SKM-1 treated with dmso at 0.1 percent for 144 hours (cell line): ENCODE results near the gene SLC17A5.
"Not testable (repeated sequence)": the region's sequence is repeated elsewhere in the genome, so short reads cannot be mapped to it uniquely, and the experiment has no call there.

Experiments used
- DNase-seq: peaks from one replicate; lab custom pipeline; 2025; ENCODE audit not compliant: unreplicated experiment; lab: John Stamatoyannopoulos, UW

SLC17A5 gene

DNA sequence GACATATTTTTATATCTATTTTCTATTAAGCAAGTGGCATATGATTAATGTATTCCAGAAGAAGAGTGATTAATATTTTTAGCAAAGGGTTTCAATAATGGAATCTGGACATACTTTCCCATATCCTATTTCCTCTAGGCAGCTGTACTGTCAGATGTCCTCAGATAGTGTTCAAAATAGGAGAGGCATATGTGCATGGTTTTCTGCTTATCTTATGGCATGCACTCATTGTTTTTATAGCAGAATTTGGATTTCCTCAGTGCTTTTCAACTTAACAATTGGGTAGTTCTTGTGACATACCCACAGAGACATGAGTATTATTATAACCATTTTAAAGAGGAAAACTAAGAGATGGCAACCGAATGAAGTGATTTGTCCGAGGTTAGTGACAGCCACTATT lies 12.6 kb upstream of the SLC17A5 start:
- DNase-seq, result no peak

- no peak for DNase-seq
These were observed 12.0 kb upstream of the SLC17A5 start for GRCh38 chr6:73665686-73666319.

DNA sequence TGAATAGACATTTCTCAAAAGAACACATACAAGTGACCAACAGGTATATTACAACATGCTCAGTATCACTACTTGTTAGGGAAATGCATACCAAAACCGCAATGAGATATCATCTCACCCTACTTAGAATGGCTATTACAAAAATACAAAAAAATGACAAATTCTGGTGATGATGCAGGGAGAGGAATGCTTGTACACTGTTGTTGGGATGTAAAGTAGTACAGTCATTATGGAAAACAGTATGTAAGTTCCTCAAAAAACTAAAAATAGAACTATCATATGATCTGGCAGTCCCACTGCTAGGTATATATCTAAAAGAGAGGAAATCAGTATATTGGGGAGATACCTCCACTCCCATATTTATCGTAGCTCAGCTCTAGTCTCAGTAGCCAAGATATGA lies 10.9 kb upstream of the SLC17A5 start:
- DNase-seq, result no peak

GRCh38 chr6:73657201-73657600 lies 3.4 kb upstream of the SLC17A5 start:
- no peak for DNase-seq

DNA sequence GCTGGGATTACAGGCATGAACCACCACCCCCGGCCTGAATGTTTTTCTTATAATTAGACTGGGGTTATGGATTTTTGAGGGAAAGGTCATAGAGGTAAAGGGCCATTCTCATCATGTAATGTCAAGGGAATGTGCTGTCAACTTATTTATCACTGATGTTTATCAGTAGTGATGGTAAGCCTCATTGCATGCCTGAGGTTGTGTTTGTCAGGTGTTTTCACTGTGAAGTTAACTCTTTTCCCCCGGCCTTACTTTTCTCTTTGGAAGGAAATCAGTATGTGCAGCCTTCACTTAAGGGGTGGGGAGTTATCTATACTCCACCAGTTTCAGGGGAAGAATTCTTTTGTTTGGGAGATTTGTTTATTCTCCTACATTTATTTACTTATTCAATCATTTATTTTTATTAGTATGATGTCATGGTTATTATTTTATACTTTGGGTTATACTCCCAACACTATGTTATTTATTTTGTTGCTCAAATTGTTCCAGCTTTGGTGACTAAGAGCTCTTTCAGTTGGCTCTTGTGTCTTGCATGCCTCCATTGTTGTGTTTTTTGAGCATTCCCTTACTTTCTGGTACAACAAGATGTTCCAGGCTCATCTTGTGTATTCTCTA lies 2.8 kb upstream of the SLC17A5 start:
- no peak for DNase-seq

- no peak for DNase-seq
These were observed 1.6 kb upstream of the SLC17A5 start for GRCh38 chr6:73655341-73655917.

DNA sequence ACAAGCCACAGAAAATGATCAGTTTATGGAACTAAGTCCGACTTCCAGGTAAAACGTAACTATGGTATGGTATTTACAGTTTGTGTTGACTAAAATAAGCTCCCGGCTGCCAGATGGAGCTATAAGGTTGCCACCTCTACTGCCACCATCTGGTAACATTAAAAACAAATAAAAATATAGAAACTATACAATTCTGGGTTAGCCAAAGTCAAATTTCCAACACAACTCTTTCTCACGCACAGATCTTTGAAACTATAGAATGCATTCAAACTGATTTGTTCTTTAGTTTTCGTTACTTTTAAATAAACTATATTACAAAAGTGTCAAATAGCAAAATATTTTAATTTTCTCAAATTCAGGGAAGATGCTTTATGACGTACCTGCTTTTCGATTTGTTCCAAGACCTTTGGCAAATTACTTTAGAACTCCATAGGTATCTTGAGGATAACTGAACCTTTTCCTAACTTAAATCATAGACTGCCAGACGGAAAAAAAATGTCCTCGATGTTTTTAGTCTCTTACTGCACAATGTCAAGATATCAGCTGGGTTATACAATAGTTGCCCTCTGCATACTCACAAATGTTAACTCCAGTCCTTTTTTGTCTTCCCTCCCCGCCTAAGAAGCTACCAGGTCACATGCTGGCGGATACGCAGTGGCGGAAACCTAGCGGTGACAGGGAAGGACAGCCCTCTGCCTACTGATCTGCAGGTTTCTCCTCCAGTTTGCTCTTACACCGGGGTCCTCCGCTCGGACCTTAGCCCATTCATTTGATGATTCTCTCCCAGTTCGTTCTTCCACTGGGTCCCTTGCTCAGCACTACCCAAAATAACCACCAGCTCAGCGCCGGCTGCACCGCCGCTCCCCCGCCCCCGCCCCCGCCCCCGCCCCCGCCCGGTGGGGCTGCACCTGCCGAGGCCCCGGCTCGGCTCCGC lies 888 bp downstream of the SLC17A5 start:
- DNase-seq, result peak; percentile 70

GRCh38 chr6:73649783-73650182 lies 4.0 kb downstream of the SLC17A5 start:
- no peak for DNase-seq

DNA sequence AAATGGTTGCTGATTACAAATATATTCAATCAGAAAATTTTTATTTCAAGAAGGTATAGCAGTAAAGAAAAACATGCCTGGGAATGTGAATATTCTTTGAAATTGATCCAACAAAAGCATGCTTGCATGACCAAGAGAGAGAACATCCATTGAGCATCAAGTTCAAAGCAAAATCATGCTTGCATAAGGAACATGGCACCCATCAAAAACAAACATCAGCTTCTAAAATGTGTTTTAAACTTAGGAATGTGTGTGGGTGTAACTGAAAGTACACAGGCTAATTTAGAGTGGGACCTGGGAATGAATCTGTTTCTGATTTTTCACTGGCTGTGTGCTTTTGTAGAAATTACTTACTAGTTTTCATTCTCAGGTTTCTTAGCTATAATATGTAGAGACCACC lies 5.6 kb downstream of the SLC17A5 start:
- no peak for DNase-seq

DNA sequence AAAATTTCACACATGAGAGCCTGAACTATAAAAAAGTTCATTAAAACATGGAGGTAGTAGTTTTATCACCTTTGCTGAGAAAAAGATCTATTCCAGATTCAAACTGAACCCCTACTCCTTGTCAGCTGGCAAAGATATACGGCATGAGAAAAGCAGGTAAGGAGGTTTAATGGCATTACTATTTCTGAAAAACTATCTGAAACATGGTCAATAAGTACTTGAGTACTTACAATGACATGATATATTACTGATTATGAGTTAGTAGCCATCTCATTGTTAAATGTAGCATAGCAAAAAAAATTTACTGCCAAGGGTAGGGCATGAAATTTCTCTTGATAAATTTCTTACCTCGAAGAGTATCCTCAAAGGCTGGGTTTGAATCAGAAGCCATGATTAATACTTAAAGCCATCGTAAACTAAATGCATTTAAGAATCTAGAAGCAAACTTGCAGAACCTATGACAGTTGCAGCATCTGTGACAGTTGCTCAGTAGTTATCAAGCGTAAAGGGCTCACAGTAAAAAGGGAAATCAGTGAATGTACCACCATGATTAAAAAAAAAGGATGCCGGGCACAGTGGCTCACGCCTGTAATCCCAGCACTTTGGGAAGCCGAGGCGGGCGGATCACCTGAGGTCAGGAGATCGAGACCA lies 8.7 kb downstream of the SLC17A5 start:
- no peak for DNase-seq

- peak; percentile 11 for DNase-seq
These were observed 9.8 kb downstream of the SLC17A5 start for GRCh38 chr6:73644030-73644429.

GRCh38 chr6:73642530-73642929 lies 11.3 kb downstream of the SLC17A5 start:
- DNase-seq, result no peak

DNA sequence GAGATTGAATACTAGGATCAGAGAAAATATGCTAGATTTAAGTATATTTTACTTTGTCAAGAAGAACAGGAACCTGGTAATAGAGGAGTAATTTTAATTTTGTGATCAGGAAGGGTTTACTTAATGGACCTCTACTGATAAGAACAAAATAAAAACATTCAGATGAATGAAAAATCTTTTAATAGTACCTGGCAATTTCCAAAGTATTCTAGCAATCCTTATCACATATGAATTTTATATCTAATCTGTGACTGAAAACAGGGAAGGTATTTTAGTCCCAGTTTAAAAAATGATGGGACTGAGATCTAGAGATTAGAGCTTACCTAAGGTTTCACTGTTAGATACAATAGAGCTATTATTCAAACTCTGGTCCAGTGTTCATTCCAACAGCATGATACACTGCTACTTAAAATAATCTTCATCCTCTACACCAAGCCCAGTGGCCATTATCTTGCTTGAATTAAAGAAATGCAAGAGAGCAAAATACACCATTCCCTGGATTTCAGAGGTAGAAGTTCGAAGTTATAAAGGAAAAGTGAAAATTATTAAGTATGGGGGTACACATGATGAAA lies 13.5 kb downstream of the SLC17A5 start:
- no peak for DNase-seq

- no peak for DNase-seq
These were observed 14.8 kb downstream of the SLC17A5 start for GRCh38 chr6:73639040-73639439.

DNA sequence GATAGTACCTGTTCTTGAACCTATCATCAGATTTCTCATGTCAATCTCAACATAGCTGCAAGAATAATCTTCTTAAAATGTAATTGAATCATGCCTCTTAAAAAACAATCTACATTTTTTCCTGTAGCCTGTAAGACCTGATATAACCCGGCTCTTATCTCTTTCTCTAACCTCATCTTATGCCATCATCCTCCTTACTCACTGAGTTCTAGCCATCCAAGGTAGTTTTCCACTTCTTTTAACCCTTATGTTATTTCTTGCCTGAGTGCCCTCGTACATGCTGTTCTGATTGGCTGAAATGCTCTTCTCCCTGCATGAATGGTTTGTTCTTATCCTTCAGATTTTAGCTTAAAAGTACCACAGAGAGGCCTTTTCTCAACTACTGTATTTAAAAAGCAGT lies 16.4 kb downstream of the SLC17A5 start:
- DNase-seq, result no peak

- no peak for DNase-seq
These were observed 17.7 kb downstream of the SLC17A5 start for GRCh38 chr6:73636048-73636447.

- no peak for DNase-seq
These were observed 21.4 kb downstream of the SLC17A5 start for GRCh38 chr6:73632346-73632745.

GRCh38 chr6:73631849-73632248 lies 21.9 kb downstream of the SLC17A5 start:
- no peak for DNase-seq

DNA sequence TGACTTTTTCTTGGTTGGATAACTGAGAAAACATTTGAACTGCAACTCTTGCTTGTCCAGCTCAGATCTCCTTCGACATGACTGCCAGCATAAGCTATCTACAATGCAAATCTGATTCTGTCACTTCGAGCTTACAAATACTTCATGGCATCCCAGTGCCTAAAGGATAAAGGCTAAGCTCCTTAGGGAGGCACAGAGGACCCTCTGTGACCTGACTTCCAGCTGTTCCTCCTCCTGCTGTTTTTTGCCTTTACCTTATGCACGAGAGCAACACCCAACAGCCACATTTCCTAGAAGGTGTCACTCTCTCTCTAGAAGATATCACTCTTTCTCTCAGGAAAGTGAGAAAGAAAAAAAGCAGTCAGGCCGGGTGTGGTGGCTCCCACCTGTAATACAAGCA lies 23.4 kb downstream of the SLC17A5 start:
- DNase-seq, result no peak

GRCh38 chr6:73624896-73625295 lies 28.9 kb downstream of the SLC17A5 start:
- peak; percentile 73 for DNase-seq

DNA sequence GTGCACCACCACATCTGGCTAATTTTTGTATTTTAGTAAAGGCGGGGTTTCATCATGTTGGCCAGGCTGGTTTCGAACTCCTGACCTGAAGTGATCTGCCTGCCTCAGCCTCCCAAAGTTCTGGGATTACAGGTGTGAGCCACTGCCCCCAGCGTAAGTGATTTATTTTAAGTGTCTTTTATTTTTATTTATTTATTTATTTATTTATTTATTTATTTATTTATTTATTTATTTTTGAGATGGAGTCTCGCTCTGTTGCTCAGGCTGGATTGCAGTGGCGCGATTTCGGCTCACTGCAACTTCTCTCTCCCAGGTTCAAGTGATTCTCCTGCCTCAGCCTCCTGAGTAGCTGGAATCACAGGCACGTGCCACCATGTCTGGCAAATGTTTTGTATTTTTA lies 30.3 kb downstream of the SLC17A5 start:
- DNase-seq, result not testable (repeated sequence)
